Sigmoid colon (tissue), 7 donors: ENCODE measurements around the gene TNFRSF11A. TPM values are rescaled to one million over a fixed set of nuclear protein-coding genes. Genes with fewer than 3 reads are reported as not detected.
A peak's percentile ranks its signal among the peaks of the same experiment; 100 is the strongest.

ENCODE experiments used
- DNase-seq: peaks from one replicate; pipeline ENCODE4 v3.0.0-alpha.2; 2019
- H3K27ac ChIP-seq, 4 donors: fragments of 200-600 bp; sonication (generic); one replicate each; pipeline ENCODE4 v1.5.1; 2016 to 2019; ENCODE audit warnings: mild to moderate bottlenecking in 1 of 4
- H3K27me3 ChIP-seq, 3 donors: fragments of 200-600 bp; sonication (generic); one replicate each; pipeline ENCODE4 v1.5.1; 2019; ENCODE audit warnings: mild to moderate bottlenecking in 1 of 3
- H3K36me3 ChIP-seq, 4 donors: fragments of 200-600 bp; sonication (generic); one replicate each; pipeline ENCODE4 v1.5.1; 2016 to 2019
- H3K4me1 ChIP-seq, 4 donors: fragments of 200-600 bp; sonication (generic); one replicate each; pipeline ENCODE4 v1.5.1; 2017 to 2019
- H3K4me3 ChIP-seq, 4 donors: fragments of 200-600 bp; sonication (generic); one replicate each; pipeline ENCODE4 v1.5.1; 2017 to 2019; ENCODE audit warnings: mild to moderate bottlenecking in 2 of 4, moderate library complexity in 1 of 4
- H3K9me3 ChIP-seq, 4 donors: fragments of 200-600 bp in 3 of 4; sonication (generic) in 3 of 4; one replicate each; pipeline versions ENCODE4 v1.5.1 to v1.6.1; 2013 to 2019
- EP300 ChIP-seq, 4 donors: sonication (generic); formaldehyde crosslinking; IDR thresholded peaks; one replicate each; pipeline ENCODE4 v1.6.1; 2017; ENCODE audit warnings: antibody characterized with exemption in 4 of 4
- POLR2A ChIP-seq, 2 donors: fragments of 450-650 bp; IDR thresholded peaks; one replicate each; pipeline ENCODE4 v1.6.1; 2016; ENCODE audit warnings: antibody characterized with exemption in 2 of 2, mild to moderate bottlenecking in 2 of 2, moderate library complexity in 2 of 2
- POLR2AphosphoS5 ChIP-seq, 4 donors: sonication (generic); formaldehyde crosslinking; IDR thresholded peaks; one replicate each; pipeline ENCODE4 v1.6.1; 2017; ENCODE audit warnings: antibody characterized with exemption in 4 of 4
- WGBS, 2 donors: extraction: QIAGEN DNeasy Blood & Tissue Kit; methylation state at CpG; one replicate each; pipeline ENCODE4 v1.1.7; 2013; 5-methylcytosine and 5-hydroxymethylcytosine counted together
- intact Hi-C: fragments of 100-400 bp; cut with DNase I; formaldehyde crosslinking; loops from one replicate; pipeline ENCODE4 v1.15.1; 2023
- polyA plus RNA-seq, 3 donors: library from polyadenylated mRNA; stranded (reverse); fragments of 200-250 nt; gene quantifications; one replicate each; pipeline ENCODE4 v1.2.3, GENCODE V29; 2013
- total RNA-seq, 4 donors: library from RNA; depleted of rRNA; stranded (reverse); fragments of >200 nt; gene quantifications; one replicate each; pipeline ENCODE4 v1.1.0, GENCODE V29; 2016
- TF ChIP-seq, protein P1 (sequence below), 4 experiments: fragments of 450-650 bp in 3 of 4; fragments of 200-600 bp in 1 of 4; IDR thresholded peaks; one replicate each; pipeline ENCODE4 v1.5.1; 2016 to 2019; ENCODE audit warnings: antibody characterized with exemption in 4 of 4, mild to moderate bottlenecking in 3 of 4, moderate library complexity in 2 of 4
- donor health status: healthy with polysubstance abuse.
- donor health status: Bipolar disorder and iron deficiency.
- donor health status: healthy.

Gene TNFRSF11A
- total and polyA plus RNA-seq, 7 donors: 2.1 to 19.9 (median 3.6) TPM

- H3K9me3 ChIP-seq: no peaks in the 10 kb centered on the region
These were observed 43.4 kb upstream of the TNFRSF11A start for GRCh38 chr18:62281684-62282083.

DNA sequence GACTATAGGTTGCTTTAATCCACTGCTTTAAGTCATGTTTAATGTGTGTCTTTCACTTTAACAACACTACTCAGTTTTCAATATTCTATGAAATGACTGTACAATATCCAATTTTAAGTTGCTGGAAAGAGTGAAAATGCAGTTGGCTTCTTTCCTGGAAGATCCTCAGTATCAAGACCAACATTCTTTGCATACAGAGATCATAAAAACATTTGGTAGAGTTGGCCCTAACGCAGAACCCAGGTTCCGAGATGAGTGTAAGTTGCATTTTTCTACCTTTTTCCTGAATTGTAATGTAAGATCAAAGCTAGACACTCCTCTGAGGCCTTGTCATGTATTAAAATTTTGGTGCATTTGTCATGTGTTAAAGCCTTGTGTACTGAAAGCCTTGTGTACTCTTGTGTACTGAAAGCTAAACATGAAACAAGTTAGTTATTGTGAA, 42.9 kb upstream of the TNFRSF11A start:
- intact Hi-C loops: no loop called here
- Histone ChIP-seq H3K27ac (peak overlapping the region in 1 of 4 donors; percentile 27), H3K9me3 (no peaks in the 10 kb centered on the region), H3K4me3 (no peak overlapping the region), H3K36me3 (peaks cover 0 to 43% (median 4%) of the 10 kb centered on the region in 4 donors), H3K27me3 (no peaks in the 10 kb centered on the region), H3K4me1 (peaks cover 0 to 16% (median 7%) of the 10 kb centered on the region in 4 donors)
- DNase-seq: no peak
- TF ChIP-seq POLR2A (IDR thresholded peaks at IDR 0.05) (no peak), POLR2AphosphoS5 (IDR thresholded peaks at IDR 0.05) (no peak), EP300 (IDR thresholded peaks at IDR 0.05) (no peak)
- TF ChIP-seq, protein P1, sequence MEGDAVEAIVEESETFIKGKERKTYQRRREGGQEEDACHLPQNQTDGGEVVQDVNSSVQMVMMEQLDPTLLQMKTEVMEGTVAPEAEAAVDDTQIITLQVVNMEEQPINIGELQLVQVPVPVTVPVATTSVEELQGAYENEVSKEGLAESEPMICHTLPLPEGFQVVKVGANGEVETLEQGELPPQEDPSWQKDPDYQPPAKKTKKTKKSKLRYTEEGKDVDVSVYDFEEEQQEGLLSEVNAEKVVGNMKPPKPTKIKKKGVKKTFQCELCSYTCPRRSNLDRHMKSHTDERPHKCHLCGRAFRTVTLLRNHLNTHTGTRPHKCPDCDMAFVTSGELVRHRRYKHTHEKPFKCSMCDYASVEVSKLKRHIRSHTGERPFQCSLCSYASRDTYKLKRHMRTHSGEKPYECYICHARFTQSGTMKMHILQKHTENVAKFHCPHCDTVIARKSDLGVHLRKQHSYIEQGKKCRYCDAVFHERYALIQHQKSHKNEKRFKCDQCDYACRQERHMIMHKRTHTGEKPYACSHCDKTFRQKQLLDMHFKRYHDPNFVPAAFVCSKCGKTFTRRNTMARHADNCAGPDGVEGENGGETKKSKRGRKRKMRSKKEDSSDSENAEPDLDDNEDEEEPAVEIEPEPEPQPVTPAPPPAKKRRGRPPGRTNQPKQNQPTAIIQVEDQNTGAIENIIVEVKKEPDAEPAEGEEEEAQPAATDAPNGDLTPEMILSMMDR (IDR thresholded peaks at IDR 0.05): no peak
- 84 to 93% methylated on average over 2 of the region's 2 CpGs for WGBS, 2 donors

More at GRCh38 chr18:62281684-62282083, 43.4 kb upstream of the TNFRSF11A start:
- Histone ChIP-seq H3K4me1 (peaks cover 0 to 16% (median 7%) of the 10 kb centered on the region in 4 donors), H3K27ac (peak overlapping the region in 1 of 4 donors; percentile 27), H3K36me3 (peaks cover 0 to 43% (median 4%) of the 10 kb centered on the region in 4 donors), H3K27me3 (no peaks in the 10 kb centered on the region), H3K4me3 (no peak overlapping the region)
- no peak for DNase-seq
- no peak for TF ChIP-seq POLR2AphosphoS5 (IDR thresholded peaks at IDR 0.05)
- no peak for TF ChIP-seq EP300 (IDR thresholded peaks at IDR 0.05)
- no peak for TF ChIP-seq POLR2A (IDR thresholded peaks at IDR 0.05)
- TF ChIP-seq, protein P1 (IDR thresholded peaks at IDR 0.05): no peak
- intact Hi-C loops: no loop called here
- WGBS, 2 donors: 81 to 89% methylated on average over 1 of the region's 1 CpG

DNA sequence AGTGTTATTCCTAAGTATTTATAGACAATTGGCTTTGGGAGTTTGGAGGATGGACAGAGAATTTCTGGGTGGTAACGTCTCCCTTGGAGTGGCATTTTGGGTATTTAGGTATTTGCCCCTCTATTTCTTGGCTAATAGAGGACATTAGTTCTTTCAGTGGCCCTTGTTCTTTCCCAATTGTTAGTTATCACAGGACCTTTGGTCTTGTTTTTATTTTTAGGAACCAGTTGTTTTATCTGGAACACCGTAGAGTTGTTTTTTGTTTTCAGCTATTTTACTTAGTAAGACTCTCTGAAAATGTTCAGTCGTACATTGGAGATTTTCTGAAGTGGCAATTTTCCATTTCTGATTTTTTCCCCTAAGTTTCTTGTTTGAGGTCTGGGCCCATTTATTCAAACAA, 40.5 kb upstream of the TNFRSF11A start:
- 93 to 96% methylated on average over 3 of the region's 3 CpGs for WGBS, 2 donors
- Histone ChIP-seq H3K27me3 (no peaks in the 10 kb centered on the region), H3K4me1 (peaks cover 0 to 16% (median 7%) of the 10 kb centered on the region in 4 donors), H3K4me3 (no peak overlapping the region), H3K9me3 (no peaks in the 10 kb centered on the region), H3K36me3 (peaks cover 0 to 54% (median 4%) of the 10 kb centered on the region in 4 donors), H3K27ac (no peak overlapping the region)
- no peak for DNase-seq
- intact Hi-C loops: no loop called here
- TF ChIP-seq EP300 (IDR thresholded peaks at IDR 0.05) (no peak), POLR2AphosphoS5 (IDR thresholded peaks at IDR 0.05) (no peak), POLR2A (IDR thresholded peaks at IDR 0.05) (no peak)
- TF ChIP-seq, protein P1 (IDR thresholded peaks at IDR 0.05): no peak

GRCh38 chr18:62285281-62285680, 39.8 kb upstream of the TNFRSF11A start:
- 85 to 88% methylated on average over 6 of the region's 6 CpGs for WGBS, 2 donors
- intact Hi-C loops: no loop called here
- H3K27ac ChIP-seq: no peak overlapping the region

More at GRCh38 chr18:62285281-62285680, 39.8 kb upstream of the TNFRSF11A start:
- Histone ChIP-seq H3K9me3 (no peaks in the 10 kb centered on the region), H3K4me3 (no peak overlapping the region), H3K27me3 (no peaks in the 10 kb centered on the region), H3K36me3 (peaks cover 0 to 49% (median 4%) of the 10 kb centered on the region in 4 donors), H3K4me1 (peaks cover 0 to 16% (median 7%) of the 10 kb centered on the region in 4 donors)
- TF ChIP-seq POLR2AphosphoS5 (IDR thresholded peaks at IDR 0.05) (no peak), POLR2A (IDR thresholded peaks at IDR 0.05) (no peak), EP300 (IDR thresholded peaks at IDR 0.05) (no peak)
- TF ChIP-seq, protein P1 (IDR thresholded peaks at IDR 0.05): no peak
- DNase-seq: no peak
